Lung microvascular endothelial cell (primary cell): ENCODE data around the gene POLE2. TPM values are rescaled to one million over a fixed set of nuclear protein-coding genes. Genes with fewer than 3 reads are reported as not detected.
A peak's percentile ranks its signal among the peaks of the same experiment; 100 is the strongest.
"Not testable (repeated sequence)": the region's sequence is repeated elsewhere in the genome, so short reads cannot be mapped to it uniquely, and the experiment has no call there.

ENCODE experiments used
- DNase-seq, 2 donors: peaks; one replicate each; pipeline versions ENCODE4 v3.0.0 to v3.0.0-alpha.2; 2010; ENCODE audit warnings: low read depth in 2 of 2
- total RNA-seq: library from RNA; depleted of rRNA; stranded (reverse); fragments of >200 nt; gene quantifications from 2 replicates; pipeline ENCODE4 v1.2.1, GENCODE V29; 2014

POLE2 gene
- total RNA-seq, 1 donor from 2014 or later = 3.8 TPM

DNA sequence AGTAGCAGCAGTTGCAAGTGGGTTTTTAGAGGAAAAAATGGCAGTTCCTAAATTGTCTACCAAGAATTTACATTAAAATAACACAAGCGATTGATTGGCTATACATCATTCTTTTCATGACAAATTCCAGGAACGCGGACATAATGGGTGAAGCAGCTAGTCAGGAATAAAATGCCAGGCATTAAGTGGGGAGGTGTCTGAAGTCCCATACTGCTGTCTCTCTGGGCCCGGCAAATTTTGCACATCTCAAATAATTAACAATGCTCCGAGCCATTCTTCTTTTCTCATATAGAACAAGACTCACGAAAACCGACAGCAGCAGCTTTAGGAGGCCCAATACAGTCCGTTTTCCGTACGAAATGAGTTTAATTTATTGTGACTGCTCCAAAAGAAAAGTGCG, 68.3 kb downstream of the POLE2 start:
- no peak for DNase-seq

DNA sequence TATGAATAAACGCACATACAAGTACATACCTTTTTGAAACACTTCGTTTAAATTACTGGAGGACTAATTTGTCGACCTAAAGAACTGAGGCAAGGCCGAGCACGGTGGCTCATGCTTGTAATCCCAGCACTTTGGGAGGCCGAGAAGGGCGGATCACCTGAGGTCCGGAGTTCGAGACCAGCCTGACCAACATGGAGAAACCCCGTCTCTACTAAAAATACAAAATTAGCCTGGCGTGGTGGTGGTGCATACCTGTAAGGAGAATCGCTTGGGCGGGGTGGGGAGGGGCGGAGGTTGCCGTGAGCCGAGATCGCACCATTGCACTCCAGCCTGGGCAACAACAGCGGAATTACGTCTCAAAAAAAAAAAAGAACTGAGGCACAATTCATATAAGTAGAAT, 68.7 kb downstream of the POLE2 start:
- not testable (repeated sequence) for DNase-seq

DNA sequence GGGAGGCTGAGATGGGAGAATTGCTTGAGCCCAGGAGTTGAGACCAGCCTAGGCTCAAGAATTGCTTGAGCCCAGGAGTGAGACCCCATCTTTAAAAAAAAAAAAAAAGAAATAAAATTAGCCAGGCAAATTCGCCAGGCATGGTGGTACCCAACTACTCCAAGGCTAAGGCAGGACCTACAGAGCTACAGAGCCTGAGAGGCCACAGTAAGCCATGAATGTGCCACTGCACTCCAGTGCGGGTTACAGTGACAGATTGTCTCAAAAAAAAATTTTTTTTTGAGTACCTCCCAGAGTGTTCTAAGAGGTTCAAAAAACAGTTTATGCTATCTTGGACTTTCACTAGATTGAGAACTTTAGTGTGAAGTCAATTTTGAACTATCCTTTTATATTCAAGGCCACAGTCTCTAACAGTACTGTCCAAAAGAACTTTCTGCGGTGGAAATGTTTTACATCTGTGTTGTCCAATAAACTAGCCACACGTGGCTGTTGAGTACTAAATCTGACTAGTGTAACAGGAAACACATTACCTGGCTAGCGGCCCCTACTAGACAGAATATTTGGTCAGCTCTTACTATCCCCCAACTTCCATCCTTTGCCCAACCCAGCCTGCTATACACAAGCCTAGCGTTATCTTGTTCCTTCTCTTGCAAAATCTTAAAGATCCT, 70.0 kb downstream of the POLE2 start:
- no peak for DNase-seq

DNA sequence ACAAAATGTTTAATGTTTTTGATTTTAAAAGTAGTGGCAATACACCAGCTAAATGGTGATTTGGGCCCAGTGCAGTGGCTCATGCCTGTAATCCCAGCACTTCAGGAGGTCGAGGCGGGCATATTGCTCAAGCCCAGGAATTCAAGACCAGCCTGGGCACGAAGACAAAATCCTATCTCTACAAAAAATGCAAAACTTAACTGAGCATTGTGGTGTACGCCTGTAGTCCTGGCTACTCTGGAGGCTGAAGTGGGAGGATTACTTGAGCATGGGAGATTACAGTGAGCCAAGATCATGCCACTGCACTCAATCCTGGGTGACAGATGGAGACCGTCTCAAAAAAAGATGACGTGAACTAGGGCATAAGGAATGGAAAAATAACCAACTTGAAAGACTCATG, 72.2 kb downstream of the POLE2 start:
- DNase-seq = no peak

DNA sequence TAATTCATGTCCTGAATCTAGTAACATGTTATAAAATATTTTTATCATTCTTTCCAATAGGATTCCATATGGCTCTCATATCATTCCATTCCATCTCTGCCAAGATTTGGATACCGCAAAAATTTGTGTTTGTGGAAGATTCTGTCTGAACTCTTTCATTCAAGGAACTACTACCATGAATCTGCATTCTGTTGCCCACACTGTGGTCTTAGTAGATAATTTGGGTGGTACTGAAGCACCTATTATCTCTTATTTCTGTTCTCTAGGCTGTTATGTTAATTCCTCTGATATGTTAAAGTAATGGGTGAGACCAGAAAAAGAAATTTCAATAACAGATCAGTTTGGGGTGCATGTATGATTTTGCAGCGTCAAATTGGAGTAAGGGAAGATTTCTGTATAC, 73.8 kb downstream of the POLE2 start:
- DNase-seq = no peak

DNA sequence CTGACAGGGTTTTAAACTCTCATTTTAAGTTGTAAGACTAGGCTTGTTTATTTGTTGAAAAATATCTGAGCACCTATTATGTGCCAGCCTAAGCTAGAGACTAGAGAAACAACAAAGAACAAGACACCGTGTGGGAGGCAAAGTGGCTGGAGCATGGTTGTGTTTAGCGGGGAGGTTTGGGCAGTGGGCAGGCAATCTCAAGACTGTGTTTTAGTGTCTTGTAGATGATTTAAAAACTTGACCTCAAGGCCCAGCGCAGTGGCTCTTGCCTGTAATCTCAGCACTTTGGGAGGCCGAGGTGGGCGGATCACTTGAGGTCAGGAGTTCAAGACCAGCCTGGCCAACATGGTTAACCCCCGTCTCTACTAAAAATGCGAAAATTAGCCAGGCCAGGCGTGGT, 75.3 kb downstream of the POLE2 start:
- no peak for DNase-seq

DNA sequence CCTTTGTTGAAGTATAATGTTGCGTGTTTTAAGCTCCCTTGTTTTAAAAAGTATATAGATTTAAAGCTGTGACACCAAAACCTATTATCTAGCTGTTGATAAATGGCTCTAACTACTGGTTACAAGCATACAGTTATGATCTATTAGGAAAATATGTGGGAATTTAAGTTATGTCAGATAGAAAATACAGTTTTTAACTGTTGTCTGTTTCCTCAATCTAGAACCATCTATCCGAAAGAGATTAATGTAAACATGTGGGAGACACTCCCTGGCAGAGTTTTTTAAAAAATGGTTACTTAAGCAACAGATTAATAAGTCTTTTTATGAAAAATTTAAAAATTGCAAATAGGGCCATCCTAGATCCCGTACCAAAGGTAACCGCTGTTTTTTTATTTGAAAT, 75.8 kb downstream of the POLE2 start:
- DNase-seq = no peak

DNA sequence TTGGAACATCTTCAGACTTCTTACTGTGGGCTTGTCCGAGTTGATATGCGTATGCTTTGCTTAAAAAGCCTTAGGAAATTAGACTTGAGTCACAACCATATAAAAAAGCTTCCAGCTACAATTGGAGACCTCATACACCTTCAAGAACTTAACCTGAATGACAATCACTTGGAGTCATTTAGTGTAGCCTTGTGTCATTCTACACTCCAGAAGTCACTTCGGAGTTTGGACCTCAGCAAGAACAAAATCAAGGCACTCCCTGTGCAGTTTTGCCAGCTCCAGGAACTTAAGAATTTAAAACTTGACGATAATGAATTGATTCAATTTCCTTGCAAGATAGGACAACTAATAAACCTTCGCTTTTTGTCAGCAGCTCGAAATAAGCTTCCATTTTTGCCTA, 80.4 kb downstream of the POLE2 start:
- DNase-seq = no peak

DNA sequence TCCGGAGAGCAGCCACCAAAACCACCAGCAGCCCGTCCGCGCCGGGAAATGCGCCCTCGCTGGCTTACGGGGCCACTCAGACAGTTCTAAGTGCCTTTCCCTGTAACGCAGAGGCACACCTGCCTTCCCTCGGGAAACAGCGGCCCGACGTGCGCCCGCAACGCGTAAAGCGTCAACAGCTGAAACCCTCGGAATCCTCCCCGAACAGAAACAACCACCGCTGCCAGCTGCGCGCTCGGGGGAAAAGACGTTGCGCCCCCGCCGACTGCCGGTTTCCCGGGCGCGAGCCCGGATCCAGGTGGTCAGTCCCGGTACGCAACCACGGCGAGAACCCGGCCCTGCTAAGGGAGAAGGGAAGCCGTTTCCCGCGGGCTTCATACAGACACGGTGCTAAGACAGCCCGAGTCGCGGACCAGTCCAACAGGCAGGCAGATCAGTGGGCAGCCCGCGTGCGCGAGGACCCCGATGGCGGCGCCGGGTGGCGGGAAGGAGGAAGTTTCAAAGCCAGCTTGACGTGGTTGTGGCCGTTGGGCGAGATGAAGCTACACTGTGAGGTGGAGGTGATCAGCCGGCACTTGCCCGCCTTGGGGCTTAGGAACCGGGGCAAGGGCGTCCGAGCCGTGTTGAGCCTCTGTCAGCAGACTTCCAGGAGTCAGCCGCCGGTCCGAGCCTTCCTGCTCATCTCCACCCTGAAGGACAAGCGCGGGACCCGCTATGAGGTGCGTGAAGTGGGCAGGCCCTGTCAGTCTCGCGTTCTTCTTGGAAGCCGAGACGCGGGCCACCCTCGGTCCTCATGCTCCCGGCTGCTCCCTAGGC, 89.3 kb downstream of the POLE2 start, which contains the start of gene LRR1:
LRR1 (plus strand) TSS at position 456 of the 816 bp plus-strand sequence; CDS start at position 537, 81 bp downstream.
- peak; percentile 85 to 90 for DNase-seq

DNA sequence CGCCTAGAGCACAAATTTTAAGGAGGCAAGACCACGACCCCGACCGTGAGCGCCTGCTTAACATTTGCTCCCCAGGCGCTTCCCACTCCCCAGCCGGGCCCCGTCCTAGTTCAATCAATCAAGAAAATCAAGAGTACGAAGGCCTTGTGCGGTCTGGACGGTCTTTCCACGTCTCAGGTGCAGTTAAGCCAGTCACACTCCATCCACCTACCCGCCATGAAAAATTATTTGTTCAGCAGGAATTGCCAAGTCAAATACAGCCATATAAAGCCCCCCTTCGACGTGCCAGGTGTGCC, 89.9 kb downstream of the POLE2 start:
- no peak for DNase-seq

DNA sequence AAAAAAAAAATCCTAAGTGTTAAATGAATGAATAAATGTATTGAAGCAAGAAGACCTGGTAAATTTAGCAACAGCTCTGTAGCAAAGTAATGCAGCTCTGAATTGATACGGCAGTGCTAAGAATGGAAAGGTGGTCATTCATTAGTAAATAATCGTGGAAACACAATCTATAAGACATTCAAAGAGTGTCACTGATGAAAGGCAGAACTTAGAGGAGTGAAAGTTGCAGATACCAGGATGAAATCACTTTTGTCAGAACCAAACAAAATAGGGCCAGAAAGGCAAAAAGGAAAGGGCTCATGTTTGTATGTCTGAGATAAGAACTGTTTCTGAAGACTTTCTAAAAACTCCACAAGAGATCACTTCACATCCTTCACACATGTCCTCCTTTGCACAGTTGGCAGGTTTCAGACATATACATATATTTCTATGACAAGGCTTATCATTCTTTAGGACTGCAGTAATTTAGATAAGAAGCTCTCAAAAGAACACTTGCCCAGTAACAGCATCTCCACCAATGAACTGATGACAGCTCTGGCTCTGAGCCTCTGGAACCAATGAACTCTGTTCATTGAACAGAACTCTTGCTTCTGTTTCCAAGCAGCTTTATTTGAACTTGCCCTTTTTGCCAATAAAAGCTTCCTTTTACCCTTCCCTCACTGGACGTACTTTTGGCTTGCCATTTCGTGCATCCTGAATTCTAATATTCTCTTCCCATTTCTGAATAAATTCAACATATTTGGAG, 93.5 kb downstream of the POLE2 start:
- DNase-seq = peak; percentile 42 to 68

Other genes with a start within 250 kb of the POLE2 start
- 1,913 and 2,236 TPM in 2 replicates for gene RPS29, start 101.8 kb downstream of the POLE2 start, total RNA-seq
- 11.9 and 16.1 TPM in 2 replicates for gene LRR1, start 89.3 kb downstream of the POLE2 start, total RNA-seq
- 240 and 248 TPM in 2 replicates for gene RPL36AL, start 67.6 kb downstream of the POLE2 start, total RNA-seq
- gene MGAT2, start 67.4 kb downstream of the POLE2 start, total RNA-seq = 53.0 and 69.0 TPM in 2 replicates
- gene DNAAF2, start 53.0 kb downstream of the POLE2 start, total RNA-seq = 7.2 and 8.7 TPM in 2 replicates
- gene KLHDC1, start 4.9 kb upstream of the POLE2 start, total RNA-seq = 0.87 and 3.8 TPM in 2 replicates
- gene KLHDC2, start 79.9 kb upstream of the POLE2 start, total RNA-seq = 63.0 and 85.7 TPM in 2 replicates
- gene NEMF, start 164.6 kb upstream of the POLE2 start, total RNA-seq = 38.8 and 54.6 TPM in 2 replicates
- gene ARF6, start 204.9 kb upstream of the POLE2 start, total RNA-seq = 40.3 and 55.8 TPM in 2 replicates